ENCODE measurements around the gene VAV1.
"Not testable (repeated sequence)": the region's sequence is repeated elsewhere in the genome, so short reads cannot be mapped to it uniquely, and the experiment has no call there.

Gene VAV1

GRCh38 chr19:6819323-6819722 lies 46.8 kb downstream of the VAV1 start:
- no peak for DNase-seq (ENCODE audit: low spot score)

GRCh38 chr19:6820237-6820636 lies 47.7 kb downstream of the VAV1 start:
- DNase-seq (ENCODE audit: low spot score) = no peak

- DNase-seq (ENCODE audit: low spot score) = no peak
Observed at GRCh38 chr19:6821639-6822310, 49.3 kb downstream of the VAV1 start.

DNA sequence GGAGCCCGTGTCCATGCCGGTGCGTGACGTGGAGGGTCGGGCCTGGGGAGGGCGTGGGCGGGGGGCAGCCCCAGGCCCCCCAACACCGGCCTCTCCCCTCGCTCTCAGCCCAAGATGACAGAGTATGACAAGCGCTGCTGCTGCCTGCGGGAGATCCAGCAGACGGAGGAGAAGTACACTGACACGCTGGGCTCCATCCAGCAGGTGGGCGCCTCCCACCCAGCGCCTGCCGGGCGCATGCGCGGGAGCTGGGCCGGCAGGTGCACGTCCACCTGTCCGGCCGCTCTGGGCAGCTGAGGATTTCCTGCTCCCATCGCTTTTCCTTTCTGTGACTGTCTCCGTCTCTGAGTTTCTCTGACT lies 49.8 kb downstream of the VAV1 start:
- no peak for DNase-seq (ENCODE audit: low spot score)

GRCh38 chr19:6825076-6825774 lies 52.7 kb downstream of the VAV1 start:
- no peak for DNase-seq (ENCODE audit: low spot score)

- no peak for DNase-seq (ENCODE audit: low spot score)
Observed at GRCh38 chr19:6826281-6826920, 53.9 kb downstream of the VAV1 start.

DNA sequence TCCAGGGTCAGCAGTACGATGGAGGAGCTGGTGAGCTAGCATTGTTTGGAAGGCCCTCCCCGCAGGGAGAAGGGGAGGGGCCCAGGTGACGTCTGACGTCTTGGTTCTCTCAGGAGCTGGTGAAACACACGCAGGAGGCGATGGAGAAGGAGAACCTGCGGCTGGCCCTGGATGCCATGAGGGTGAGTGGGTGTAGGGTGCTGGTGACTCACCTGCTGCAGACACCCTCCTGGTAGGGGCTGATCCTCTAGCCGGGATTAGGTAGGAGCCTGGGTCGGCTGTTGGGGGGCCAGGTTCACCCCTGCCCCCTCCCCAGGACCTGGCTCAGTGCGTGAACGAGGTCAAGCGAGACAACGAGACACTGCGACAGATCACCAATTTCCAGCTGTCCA lies 55.8 kb downstream of the VAV1 start:
- DNase-seq (ENCODE audit: low spot score) = no peak

- DNase-seq (ENCODE audit: low spot score) = no peak
Observed at GRCh38 chr19:6828698-6829633, 56.5 kb downstream of the VAV1 start.

DNA sequence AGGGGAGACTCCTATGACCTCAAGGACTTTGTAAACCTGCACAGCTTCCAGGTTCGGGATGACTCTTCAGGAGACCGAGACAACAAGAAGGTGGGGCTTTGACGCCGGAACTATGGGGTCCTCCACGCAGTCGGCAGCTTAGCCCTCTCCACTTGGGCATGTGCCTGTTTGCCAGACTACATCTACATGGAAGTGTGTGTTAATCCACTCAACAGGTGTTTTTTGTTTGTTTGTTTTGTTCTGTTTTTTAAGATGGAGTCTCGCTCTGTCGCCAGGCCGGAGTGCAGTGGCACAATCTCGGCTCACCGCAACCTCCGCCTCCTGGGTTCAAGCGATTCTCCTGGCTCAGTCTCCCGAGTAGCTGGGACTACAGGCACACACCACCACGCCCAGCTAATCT lies 57.3 kb downstream of the VAV1 start:
- not testable (repeated sequence) for DNase-seq (ENCODE audit: low spot score)

DNA sequence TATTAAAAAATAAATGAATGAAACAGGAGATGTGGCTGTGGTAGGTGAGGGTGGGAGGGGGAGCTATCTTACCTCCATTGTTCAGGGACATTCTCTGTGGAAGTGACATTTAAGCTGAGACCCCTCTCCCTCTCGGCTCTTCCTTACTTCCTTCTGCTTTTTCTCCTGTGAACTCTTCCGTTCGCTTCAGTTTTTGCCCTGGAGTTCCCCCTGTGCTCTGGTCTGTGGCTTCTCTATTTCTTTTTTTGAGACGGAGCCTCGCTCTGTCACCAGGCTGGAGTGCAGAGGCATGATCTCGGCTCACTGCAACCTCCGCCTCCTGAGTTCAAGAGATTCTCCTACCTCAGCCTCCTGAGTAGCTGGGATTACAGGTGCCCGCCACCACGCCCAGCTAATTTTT lies 58.6 kb downstream of the VAV1 start:
- not testable (repeated sequence) for DNase-seq (ENCODE audit: low spot score)

DNA sequence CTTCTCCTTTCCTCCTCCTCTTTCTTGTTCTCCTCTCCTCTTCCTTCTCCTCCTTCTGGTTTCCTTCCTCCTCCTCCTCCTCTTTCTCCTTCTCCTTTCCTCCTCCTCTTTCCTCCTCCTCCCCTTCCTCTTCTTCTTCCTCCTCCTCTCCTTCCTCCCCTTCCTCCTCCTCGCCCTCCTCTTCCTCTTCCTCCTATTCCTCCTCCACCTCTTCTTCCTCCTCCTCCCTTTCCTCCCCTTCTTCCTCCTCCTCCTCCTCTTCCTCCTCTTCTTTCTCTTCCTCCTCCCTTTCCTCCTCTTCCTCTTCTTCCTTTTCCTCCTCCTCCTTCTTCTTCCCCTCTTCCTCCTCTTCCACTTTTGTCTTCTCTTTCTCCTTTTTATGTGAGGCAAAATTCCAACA lies 59.9 kb downstream of the VAV1 start:
- DNase-seq (ENCODE audit: low spot score) = no peak

GRCh38 chr19:6833166-6833790 lies 60.8 kb downstream of the VAV1 start:
- DNase-seq (ENCODE audit: low spot score) = no peak

GRCh38 chr19:6834433-6834832 lies 61.9 kb downstream of the VAV1 start:
- no peak for DNase-seq (ENCODE audit: low spot score)

DNA sequence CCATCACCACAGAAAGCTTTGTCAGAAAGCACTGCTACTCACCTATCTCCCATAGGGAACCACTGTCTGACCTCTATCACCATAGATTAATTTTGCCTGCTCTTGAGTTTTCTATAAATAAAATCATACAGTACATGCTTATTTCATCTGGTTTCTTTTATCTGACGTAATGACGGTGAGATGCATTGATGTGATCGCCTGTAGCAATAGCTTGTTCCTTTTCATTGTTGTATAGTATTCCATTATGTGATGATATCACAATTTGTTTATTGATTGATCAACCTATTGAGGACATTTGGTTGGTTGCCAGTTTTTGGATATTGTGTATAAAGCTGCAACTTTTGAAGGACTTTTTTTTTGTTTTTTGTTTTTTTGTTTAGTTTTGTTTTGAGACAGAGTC lies 63.0 kb downstream of the VAV1 start:
- DNase-seq (ENCODE audit: low spot score) = no peak

- DNase-seq (ENCODE audit: low spot score) = no peak
Observed at GRCh38 chr19:6837525-6837924, 65.0 kb downstream of the VAV1 start.

- no peak for DNase-seq (ENCODE audit: low spot score)
Observed at GRCh38 chr19:6838062-6838655, 65.7 kb downstream of the VAV1 start.

DNA sequence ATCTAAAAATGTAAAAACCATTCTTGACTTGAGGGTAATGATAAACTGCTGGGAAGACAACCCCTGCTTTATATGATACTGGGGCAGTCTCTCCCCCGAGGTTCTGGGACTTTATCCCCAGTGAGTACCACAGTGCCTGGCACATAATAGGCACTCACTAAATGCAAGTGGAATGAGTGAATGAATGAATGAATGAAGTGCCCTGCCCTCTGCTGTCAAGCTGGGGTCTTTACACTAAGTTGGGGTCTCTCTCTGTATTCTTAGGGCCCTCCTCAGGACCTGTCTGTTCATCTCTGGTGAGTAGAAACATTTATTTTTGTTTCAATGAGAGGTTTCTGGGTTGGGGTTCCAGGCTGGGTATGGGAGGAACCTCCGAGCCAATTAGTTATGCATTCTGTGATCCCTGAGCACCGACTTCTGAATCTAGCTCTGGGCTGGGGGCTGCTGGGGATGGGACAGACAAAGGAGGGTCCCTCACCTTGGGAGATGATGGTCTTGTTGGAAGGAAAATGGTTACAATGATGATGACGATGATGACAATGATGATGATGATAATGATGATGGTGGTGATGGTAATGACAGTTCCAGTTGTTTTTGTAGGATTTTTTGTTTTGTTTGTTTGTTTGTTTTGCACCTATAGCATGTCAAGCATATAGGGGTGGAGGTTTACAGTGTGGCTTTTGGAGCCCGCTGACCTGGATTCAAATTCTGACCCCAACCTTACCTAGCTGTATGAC lies 70.5 kb downstream of the VAV1 start:
- DNase-seq (ENCODE audit: low spot score) = no peak

- no peak for DNase-seq (ENCODE audit: low spot score)
Observed at GRCh38 chr19:6847828-6848200, 75.3 kb downstream of the VAV1 start.

DNA sequence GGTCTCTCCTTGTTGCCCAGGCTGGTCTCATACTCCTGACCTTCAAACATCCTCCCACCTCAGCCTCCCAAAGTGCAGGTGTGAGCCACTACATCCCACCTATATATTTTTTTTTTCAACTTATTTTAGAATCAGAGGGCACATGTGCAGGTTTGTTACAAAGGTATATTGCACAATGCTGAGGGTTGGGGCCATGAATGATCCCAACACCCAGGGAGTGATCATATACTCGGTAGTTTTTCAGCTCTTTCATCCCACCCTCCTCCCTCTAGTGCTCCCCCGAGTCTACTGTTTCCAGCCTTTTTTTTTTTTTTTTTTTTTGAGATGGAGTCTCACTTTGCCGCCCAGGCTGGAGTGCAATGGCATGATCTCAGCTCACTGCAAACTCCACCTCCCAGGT lies 76.5 kb downstream of the VAV1 start:
- no peak for DNase-seq (ENCODE audit: low spot score)

DNA sequence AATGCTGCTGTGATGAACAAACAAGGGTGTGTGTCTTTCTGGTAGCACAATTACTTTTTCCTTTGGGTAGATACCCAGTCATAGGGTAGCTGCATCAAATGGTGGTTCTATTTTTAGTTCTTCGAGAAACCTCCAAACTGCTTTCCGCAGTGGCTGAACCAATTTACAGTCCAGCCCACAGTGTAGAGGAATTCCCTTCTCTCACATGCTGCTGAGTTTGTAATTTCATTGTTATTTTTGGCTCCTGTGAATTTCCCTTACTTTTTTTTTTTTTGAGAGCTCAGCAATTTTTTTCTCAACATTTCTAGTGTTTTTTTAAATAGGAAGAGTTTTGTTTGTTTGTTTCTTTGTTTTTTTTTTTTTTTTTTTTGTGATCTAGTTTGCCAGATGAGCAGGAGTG lies 77.4 kb downstream of the VAV1 start:
- DNase-seq (ENCODE audit: low spot score) = no peak

DNA sequence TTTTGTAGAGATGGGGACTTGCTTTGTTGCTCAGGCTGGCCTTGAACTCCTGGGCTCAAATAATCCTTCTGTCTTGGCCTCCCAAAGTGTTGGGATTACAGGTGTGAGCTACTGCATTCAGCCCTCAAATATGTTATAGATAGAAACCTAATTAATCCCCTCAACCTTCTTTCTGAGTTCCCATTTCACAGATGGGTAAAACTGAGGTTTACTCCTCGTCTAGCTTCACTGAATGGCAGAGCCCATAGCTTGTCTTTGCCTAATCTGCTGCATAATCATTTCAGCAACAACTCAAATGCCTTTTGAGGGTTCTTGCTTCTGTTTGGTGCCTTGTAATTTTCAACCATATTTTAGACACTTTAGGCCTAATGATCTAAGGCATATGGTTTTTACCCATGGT lies 78.9 kb downstream of the VAV1 start:
- no peak for DNase-seq (ENCODE audit: low spot score)

Data from AG20443 (cell line).